Skin of body (tissue), 2 donors: ENCODE results near the gene GLRX2. TPM values are rescaled to one million over a fixed set of nuclear protein-coding genes. Genes with fewer than 3 reads are reported as not detected.
"Not testable (repeated sequence)": the region's sequence is repeated elsewhere in the genome, so short reads cannot be mapped to it uniquely, and the experiment has no call there.

Experiments used
- DNase-seq: peaks from one replicate; lab custom pipeline; 2025; lab: John Stamatoyannopoulos, UW
- total RNA-seq: library from RNA; depleted of rRNA; stranded (reverse); fragments of >200 nt; gene quantifications from one replicate; pipeline ENCODE4 v1.2.3, GENCODE V29; 2014

GLRX2 gene, protein sequence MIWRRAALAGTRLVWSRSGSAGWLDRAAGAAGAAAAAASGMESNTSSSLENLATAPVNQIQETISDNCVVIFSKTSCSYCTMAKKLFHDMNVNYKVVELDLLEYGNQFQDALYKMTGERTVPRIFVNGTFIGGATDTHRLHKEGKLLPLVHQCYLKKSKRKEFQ
- total RNA-seq: 4.9 TPM

DNA sequence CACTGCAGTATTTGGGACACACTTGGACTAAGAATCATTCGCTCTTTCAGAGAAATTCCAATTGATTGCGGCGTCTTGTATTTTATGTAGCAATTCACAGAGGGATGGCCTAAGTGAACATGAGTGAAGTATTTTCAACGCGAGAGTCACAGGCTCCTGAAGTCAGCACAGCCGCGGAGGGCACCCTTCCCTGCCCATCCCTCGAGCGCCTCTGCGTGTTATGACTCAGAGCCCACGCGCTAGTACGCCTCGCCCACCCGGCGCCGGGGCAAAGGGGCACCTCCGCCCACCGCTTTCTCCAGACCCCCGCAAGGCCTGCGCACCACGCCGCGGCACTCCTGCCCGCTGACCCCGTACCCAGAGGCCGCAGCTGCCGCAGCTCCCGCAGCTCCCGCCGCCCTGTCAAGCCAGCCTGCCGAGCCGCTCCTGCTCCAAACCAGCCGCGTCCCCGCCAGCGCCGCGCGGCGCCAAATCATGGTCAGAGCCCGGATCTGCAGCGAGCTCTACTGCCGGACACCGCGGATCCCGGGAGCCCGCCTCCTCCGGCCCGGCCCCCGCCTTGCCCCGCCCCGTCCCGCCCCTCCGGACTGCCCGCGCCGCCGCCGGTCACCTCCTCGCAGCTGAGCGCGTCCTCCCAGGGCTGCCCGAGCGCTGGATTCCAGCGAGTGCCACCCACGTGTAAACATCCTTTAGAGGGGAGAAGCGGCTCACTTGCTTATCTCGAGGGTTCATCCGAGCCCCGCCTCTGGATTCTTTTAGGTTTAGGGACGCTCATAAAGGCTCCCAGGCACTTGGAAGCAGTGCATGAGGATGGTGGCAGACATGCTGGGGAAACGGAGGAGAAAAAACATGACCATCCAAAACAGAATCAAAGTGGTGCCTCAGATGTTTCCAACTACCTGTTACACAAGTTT lies at the start of gene GLRX2:
TSS of gene GLRX2 (minus strand) at position 508 of the 914 bp plus-strand sequence. CDS start at position 476, 32 bp downstream.
- DNase-seq: peak; percentile 59

DNA sequence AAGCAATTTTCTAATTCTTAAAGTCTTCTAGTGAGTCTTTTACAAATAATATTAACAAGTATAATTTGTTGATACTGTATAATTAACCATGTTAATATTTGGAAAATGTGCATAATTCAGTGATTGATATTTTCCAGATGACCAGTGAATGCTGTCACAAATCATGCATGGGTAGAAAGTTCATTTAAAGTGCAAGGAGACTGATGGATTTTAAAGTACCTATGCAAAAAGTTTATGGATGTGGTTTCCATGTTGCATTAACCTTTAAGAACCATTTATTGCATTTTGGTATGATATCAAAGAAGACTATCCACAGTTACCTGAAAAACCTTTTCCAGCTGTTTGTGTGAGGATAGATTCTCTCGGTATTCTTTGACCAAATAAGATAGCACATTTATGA lies 39.8 kb upstream of the GLRX2 start:
- no peak for DNase-seq

DNA sequence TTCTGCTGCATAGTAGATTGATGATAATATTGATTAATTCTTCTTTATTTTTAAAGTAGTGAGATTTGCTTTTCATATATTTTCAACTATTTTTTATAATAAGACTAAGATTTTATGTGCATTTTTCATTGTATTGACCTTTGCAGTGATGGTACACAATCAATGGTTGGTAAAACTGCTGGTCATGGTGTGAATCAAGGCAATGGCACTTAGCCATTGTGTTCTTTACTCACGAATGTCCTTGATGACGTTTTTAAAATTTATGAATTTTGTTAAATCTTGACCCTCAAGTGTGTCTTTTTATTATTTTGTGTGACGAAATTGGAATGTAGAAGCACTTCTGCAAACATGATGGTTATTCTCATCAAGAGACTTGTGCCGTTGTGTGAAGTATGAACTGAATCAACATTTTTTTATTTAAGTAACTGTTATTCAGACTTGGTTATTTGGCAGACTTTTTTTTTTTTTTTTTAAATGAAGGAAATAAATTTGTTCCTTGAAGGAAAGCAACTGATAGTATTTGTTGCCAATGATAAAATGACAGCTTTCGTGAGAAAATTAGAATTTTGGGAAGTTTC lies 39.2 kb upstream of the GLRX2 start:
- no peak for DNase-seq

DNA sequence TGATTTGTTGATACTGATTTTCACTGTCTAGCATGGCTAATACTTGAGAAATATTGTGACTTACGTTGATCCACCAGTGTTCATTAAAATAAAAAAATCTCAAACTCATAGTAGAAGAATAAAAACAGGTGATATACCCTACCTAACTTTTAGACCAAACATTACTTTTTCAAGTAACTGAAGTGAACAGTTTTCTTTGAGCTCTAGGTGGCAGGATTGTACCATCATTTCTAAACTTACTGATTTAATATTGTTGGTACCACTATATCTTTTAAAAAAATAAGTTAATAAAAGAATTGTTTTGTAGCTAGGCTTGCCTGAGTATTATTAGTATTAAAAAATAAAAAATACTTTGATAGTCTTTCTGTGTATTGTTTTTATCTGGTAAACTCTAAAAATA lies 38.1 kb upstream of the GLRX2 start:
- DNase-seq: no peak

DNA sequence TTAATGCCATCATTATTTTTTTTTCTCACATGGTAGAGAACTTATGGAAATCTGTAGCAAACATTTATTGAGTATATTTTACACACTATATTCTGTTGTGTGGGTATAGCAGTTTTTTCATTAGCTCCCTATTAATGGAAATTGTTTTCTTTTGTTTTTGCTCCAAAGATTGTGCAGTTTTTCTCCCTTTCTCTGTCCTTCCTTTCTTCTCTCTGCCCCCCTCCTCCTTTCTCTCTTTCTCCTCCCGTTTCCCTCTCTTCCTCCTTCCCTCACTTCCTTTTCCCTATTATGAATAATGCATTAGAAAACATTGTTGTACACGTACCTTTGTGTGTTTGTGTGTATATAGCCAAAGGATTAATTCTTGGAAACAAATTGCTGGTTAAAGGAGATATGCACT lies 37.2 kb upstream of the GLRX2 start:
- DNase-seq: no peak

DNA sequence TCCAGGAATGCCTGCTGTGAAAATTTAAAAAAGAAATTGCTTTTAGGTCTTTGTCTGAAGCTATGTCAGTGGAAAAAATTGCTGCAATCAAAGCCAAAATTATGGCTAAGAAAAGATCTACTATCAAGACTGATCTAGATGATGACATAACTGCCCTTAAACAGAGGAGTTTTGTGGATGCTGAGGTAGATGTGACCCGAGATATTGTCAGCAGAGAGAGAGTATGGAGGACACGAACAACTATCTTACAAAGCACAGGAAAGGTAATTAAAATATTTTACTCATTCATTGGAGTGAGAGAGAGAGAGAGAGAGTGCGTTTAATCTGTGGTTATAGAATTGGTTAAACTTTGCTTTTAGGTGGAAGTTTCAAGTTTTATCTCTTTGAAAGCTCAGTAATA lies 36.6 kb upstream of the GLRX2 start:
- DNase-seq: no peak

DNA sequence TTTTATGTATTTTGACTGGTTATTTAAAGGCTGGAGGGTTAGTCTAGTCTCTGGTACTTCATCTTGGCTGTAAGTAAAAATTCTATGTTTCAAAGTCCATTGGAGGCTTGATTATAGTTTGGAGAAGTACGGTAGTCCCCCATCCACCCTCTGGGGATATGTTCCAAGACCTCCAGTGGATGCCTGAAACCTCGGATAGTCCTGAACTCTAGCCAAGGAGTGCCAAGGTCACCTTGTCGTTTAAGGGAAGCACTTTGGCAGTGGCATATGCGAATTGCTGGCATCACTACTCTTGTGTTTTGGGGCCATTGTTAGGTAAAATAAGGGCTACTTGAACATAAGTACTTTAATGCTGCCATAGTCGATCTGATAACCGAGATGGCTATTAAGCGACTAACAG lies 35.0 kb upstream of the GLRX2 start:
- DNase-seq: no peak

DNA sequence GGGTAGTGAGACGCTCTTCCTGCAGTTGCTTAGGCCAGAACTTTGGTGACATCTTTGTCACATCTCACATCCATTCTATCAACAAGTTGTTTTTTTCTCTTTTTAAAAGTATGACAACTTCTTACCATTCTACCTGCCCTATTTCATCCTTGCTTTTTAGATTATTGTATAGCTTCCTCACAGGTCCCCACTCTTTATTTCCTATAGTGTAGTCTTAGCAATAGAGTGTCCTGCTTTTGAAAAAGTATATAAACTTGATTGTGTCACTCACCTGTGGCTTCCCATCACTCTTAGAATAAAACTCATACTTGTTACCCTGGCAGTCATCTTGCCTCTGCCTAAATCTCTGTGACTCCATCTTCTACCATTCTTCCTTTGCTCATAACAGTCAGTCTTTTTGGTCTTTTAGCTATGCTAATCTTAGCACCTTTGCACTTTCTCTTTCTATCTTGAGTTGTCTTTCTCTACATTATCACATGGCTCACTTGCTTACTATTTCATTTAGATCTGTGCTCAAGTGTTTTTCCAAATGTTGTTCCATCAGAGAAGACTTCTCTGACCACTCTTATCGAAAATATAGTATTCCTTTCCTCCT lies 26.1 kb upstream of the GLRX2 start:
- no peak for DNase-seq

DNA sequence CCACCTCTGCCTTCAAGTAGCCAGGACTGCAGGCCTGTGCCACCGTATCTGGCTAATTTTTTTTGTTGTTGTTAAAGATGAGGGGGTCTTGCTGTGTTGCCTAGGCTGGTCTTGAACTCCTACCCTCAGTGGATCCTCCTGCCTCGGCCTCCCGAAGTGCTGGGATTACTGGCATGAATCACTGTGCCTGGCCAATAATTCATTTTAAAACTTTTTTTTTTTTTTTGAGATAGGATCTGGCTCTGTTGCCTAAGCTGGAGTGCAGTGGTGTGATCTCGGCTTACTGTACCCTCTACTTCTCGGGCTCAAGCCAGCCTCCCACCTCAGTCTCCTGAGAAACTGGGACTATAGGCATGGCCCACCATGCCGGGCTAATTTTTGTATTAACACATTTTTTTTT lies 20.2 kb upstream of the GLRX2 start:
- no peak for DNase-seq

DNA sequence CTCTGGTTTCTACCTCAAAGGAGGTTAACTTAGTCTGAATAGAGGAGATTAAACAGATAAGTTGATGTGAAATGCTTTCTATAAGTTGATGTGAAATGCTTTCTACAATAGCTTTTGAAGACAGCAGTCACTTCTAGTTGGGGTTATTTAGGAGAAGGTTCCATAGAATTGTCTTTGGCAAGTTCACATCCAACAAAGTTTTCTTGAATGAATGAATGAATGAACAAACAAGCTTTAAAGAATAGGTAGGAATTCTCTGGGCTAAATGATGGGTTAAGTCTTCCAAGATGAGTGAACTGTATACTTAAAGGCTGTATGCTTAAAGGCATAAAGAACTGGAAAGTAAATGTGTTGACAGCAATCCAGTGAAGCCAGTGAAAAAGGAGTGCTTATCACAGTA lies 18.5 kb upstream of the GLRX2 start:
- DNase-seq: no peak

DNA sequence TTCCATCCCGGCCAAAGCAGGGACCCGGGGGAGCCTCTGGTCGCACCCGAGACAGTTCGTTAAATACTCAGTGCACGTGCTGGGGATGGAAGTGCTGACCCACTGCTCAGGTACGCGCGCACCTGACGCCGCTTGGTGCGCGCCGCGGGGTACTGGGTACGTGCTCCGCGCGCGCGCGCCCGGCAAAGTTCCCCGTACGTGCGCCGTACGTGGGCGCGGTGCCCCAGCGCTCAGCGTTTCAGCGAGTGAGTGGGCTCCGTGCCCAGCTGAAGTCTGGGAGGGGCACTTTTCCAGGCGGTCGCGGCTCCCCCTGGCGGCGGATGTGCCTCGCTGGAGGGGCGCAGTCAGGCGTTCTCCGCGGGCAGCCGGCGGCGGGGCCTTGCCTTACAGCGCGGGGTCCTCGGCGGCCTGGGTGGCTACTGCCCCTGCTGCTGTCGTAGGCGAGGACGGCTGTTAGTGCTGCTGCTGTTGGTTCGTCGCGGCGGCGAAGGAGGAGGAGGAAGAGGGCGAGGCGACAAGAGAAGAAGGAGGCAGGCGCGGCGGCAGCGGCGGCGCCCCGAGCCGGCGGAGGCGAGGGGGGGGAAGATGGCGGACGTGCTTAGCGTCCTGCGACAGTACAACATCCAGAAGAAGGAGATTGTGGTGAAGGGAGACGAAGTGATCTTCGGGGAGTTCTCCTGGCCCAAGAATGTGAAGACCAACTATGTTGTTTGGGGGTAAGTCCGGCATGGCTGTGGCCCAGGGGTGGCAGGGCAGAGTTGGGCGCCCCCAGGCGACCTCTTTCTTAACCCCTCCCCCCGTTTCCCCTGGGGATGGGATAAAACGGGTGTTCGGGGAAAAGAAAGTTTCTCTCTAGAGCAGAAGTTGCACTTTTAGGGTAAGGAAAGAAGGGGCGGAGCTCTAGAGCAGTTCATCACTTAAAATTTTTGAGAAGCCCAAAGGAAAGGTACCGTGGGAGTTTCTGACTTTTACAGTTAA lies 16.7 kb upstream of the GLRX2 start, which contains the start of gene CDC73:
TSS of gene CDC73 (plus strand) at position 416 of the 978 bp plus-strand sequence. CDS start at position 586, 170 bp downstream.
- peak; percentile 96 for DNase-seq

DNA sequence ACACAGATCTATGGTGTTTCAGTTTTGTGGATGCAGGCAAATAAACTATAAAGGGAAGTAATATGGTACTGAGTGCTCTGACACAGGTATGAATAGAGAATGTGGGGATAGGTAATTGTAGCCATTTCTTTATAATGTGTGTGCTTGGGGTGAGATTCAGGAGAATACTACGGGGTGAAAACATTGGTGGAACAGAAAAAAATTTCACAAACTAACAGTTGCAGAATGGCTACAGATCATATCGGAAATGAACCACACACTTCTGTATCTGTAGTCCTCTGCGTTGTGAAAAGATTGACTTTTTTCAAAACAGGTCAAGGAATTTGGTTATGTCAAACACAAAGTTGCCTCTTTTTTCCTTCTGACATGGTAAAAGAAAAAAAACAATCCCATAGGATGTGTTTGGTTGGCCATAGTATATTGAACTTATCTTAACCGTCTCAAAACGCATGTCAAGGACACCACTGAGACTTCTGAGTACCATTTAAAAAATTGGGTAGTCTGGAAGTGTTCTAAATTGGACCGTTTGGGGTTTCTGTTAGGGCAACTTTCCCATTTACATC lies 15.5 kb upstream of the GLRX2 start:
- no peak for DNase-seq

DNA sequence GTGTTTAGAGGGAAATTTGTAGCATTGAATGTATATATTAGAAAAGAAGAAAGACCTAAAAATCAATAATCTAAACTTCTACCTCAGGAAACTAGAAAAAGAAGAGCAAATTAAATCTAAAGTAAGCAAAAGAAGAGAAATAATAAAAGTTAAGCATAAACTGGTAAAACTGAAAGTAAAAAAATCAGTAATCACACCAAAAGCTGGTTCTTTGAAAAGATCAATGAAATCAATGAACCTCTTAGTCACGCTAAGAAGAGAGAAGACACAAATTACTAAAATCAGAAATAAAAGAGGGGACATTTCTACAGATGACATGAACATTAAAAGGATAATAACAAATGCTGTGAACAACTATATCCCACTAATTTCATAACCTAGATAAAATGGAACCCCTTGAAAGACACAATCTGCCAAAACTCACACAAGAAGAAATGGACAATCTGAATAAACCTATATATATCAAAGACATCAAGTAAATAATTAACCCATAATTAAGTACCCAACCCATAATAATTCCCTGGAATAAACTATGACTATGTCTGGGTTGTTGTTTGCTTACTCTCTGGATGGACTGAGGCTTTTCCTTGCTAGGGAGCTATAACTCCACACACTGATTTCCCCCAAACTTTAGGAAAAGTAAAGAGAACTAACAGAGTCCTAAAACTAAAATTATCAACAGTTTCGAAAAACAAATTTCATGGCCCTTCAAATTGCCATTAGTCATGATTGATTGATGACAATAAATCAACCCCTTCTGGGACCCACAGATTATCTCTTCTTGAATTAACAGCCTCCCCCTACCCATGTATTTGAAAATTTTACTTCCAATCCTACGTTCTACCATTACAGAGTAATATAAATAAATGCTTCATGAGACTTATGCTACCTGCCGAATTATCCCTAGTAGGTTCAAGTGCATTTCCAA lies 13.9 kb upstream of the GLRX2 start:
- no peak for DNase-seq

DNA sequence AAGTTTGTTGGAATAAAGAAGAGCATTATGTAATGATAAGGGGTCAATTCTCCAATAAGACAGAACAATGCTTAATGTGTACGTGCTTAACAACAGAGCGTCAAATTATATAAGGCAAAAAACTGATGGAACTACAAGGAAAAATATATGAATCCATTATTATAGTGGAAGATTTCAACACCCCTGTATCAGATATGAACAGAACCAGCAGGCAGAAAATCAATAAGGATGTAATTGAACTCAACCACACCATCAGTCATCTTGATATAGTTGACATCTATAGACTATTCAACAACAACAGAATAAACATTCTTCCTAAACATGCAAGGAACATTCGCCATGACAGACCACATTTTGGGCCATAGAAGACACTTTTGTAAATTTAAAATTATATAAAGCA lies 13.0 kb upstream of the GLRX2 start:
- DNase-seq: no peak

DNA sequence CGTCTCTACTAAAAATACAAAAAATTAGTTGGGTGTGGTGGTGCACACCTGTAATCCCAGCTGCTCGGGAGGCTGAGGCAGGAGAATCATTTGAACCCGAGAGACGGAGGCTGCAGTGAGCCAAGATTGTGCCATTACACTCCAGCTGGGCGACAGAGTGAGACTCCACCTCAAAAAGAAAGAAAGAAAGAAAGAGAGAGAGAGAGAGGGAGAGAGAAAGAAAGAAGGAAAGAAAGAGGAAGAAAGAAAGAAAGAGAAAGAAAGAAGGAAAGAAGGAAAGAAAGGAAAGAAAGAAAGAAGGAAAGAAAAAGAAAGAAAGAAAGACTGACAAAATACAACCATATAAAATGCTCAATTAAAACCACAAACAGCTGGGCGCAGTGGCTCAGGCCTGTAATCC lies 12.0 kb upstream of the GLRX2 start:
- not testable (repeated sequence) for DNase-seq

DNA sequence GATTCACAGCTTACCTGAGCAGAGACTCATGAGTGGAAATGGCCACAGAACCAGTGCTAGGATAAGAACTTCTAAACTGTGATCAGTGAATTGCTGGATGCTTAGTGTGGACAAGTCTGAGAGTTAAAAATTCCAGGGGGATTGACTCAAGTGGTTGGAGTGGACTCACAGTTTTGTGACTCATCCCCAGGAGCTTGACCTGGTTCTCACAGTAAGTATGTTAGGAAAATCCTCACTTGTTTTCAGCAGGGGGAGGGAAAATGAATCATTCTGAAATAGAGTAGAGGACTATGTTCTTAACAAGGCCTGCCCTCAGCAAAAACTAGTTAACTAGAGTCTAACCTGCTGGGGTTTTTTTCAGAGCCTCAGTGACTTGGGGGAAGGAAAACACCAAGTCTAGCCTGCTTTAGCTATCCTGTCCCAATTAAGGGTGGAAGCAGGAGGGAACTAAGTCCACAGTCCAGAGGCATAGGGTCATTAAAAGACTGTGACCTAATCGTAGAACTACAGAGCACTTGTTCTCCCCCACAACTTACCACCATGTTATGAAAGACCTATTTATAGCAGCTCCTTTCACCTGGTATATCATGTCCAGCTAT lies 10.5 kb upstream of the GLRX2 start:
- no peak for DNase-seq

DNA sequence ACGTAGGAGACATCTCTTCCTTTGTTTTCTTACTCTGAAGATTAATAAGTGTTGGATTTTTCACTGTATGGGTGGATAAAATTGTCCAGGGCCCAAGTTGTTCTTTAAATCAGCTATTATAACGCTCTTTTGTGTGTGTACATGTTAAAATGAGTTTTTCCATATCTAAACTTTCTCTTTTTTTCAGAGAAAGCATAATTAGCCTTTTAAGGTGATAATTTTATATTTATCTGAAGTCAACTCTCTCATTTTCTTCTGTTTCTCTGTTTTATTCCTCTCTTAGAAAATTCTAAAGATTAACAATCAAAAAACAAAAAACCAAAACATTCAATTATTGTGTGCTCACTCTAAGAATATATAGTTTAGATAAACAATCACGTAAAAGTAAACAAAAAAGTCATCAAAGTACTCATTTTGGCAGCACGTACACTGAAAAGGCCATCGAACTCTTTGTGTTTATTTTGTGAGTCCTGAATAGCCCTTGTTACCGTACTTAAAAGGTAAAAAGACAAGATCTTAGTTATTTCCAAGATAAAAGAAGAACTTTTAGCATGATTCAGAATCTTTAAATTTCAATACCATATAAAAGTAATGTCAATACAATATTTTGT lies 9.4 kb upstream of the GLRX2 start:
- no peak for DNase-seq

DNA sequence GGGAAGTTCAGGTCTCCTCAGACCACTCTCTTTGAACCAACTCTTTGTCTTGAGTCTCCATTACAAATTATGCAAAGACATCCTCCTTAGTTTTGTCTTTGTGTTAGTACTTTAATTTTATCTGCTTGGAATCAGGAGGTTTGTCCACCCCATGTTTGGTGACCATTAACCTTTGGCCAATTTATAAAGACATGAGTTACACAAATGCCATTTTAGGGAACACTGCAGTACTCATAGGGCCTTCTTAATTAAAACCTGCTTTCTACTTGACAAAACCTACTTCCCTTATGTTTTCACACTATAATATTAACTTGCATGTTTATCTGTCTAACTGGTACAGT lies 8.7 kb upstream of the GLRX2 start:
- DNase-seq: no peak
